ENCODE results near the gene ZFAND2A.

DNA sequence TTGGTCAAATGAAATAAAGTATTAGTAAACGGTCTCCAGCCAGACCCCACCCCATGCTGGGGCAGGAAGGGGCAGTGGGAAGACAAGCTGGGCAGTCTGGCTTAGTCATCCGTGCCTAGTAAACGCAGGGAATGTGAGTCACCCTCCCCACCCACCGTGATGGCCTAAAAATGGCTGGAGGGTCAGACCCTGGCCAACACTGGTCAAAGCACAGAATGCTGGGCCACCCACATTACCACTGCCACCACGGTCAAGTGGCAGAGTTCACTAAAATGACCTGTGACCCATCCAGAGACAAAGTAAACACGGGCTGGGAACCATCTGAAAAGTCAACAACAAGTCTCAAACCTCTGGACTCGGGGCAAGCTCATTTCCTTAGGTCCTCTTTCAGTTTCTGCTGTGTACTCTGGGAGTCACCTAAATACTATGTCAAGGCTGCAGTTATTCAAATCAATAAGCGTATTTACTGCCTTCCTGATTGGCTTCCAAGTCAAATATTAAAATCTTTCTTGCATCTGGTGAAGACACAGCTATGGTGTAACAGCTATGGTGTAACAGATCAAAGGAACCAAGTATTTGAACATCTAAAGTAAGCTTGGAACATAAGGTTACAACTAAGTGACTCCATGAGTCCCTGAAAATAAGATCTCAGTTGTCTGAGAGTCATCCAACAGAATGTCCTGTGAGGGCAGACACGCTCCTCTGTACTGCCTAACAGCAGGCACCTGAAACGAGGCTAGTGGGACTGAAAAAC, 3.0 kb downstream of the ZFAND2A start:
- TF ChIP-seq, protein P1, sequence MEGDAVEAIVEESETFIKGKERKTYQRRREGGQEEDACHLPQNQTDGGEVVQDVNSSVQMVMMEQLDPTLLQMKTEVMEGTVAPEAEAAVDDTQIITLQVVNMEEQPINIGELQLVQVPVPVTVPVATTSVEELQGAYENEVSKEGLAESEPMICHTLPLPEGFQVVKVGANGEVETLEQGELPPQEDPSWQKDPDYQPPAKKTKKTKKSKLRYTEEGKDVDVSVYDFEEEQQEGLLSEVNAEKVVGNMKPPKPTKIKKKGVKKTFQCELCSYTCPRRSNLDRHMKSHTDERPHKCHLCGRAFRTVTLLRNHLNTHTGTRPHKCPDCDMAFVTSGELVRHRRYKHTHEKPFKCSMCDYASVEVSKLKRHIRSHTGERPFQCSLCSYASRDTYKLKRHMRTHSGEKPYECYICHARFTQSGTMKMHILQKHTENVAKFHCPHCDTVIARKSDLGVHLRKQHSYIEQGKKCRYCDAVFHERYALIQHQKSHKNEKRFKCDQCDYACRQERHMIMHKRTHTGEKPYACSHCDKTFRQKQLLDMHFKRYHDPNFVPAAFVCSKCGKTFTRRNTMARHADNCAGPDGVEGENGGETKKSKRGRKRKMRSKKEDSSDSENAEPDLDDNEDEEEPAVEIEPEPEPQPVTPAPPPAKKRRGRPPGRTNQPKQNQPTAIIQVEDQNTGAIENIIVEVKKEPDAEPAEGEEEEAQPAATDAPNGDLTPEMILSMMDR (IDR thresholded peaks at IDR 0.05) = no peak
- TF ChIP-seq MAX (CRISPR knock-in tag; IDR thresholded peaks at IDR 0.05) = no peak
- no peak for TF ChIP-seq USF2 (CRISPR knock-in tag; IDR thresholded peaks at IDR 0.05)
- no peak for TF ChIP-seq MLX (CRISPR knock-in tag; IDR thresholded peaks at IDR 0.05)
- TF ChIP-seq, protein P2, sequence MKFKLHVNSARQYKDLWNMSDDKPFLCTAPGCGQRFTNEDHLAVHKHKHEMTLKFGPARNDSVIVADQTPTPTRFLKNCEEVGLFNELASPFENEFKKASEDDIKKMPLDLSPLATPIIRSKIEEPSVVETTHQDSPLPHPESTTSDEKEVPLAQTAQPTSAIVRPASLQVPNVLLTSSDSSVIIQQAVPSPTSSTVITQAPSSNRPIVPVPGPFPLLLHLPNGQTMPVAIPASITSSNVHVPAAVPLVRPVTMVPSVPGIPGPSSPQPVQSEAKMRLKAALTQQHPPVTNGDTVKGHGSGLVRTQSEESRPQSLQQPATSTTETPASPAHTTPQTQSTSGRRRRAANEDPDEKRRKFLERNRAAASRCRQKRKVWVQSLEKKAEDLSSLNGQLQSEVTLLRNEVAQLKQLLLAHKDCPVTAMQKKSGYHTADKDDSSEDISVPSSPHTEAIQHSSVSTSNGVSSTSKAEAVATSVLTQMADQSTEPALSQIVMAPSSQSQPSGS (CRISPR knock-in tag; IDR thresholded peaks at IDR 0.05; ENCODE audit: borderline replicate concordance, low read depth) = no peak
- TF ChIP-seq, protein P3, sequence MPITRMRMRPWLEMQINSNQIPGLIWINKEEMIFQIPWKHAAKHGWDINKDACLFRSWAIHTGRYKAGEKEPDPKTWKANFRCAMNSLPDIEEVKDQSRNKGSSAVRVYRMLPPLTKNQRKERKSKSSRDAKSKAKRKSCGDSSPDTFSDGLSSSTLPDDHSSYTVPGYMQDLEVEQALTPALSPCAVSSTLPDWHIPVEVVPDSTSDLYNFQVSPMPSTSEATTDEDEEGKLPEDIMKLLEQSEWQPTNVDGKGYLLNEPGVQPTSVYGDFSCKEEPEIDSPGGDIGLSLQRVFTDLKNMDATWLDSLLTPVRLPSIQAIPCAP (CRISPR knock-in tag; IDR thresholded peaks at IDR 0.05) = no peak
- no peak for TF ChIP-seq CBFB (CRISPR knock-in tag; IDR thresholded peaks at IDR 0.05; ENCODE audit: low read depth)
- no peak for TF ChIP-seq ATF3 (CRISPR knock-in tag; conservative IDR thresholded peaks at IDR 0.05)
- no peak for TF ChIP-seq GTF2I (CRISPR knock-in tag; conservative IDR thresholded peaks at IDR 0.05)

Measured in WTC11 (cell line).